ENCODE measurements around the gene SLC30A3.

GRCh38 chr2:27270670-27271069 is 7.8 kb upstream of the SLC30A3 start:
- no peak for TF ChIP-seq EZH2 (IDR thresholded peaks at IDR 0.05; ENCODE audit: low read length, missing control alignments)
- TF ChIP-seq, protein P1, sequence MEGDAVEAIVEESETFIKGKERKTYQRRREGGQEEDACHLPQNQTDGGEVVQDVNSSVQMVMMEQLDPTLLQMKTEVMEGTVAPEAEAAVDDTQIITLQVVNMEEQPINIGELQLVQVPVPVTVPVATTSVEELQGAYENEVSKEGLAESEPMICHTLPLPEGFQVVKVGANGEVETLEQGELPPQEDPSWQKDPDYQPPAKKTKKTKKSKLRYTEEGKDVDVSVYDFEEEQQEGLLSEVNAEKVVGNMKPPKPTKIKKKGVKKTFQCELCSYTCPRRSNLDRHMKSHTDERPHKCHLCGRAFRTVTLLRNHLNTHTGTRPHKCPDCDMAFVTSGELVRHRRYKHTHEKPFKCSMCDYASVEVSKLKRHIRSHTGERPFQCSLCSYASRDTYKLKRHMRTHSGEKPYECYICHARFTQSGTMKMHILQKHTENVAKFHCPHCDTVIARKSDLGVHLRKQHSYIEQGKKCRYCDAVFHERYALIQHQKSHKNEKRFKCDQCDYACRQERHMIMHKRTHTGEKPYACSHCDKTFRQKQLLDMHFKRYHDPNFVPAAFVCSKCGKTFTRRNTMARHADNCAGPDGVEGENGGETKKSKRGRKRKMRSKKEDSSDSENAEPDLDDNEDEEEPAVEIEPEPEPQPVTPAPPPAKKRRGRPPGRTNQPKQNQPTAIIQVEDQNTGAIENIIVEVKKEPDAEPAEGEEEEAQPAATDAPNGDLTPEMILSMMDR (conservative IDR thresholded peaks at IDR 0.05 in 1 of 2, IDR thresholded peaks at IDR 0.05 in 1 of 2; ENCODE audit: low read depth in 1 of 2, low read length in 2 of 2) = no peak

Data from fibroblast of lung (primary cell).